OCI-LY3 (cell line): ENCODE results near the gene PRKG2.

Experiments used
- H2AFZ ChIP-seq: fragments of 200-600, 300-600 bp; shearing (Covaris generic); 2 replicates; pipeline ENCODE4 v1.6.0; 2014; ENCODE audit warnings: antibody characterized with exemption, low read depth, low read length
- H3K27ac ChIP-seq: fragments of 200-600, 300-600 bp; sonication (generic); 2 replicates; pipeline ENCODE4 v1.5.1; 2014; ENCODE audit warnings: mild to moderate bottlenecking, low read length, moderate library complexity, mixed read lengths
- H3K27me3 ChIP-seq: fragments of 200-600, 300-600 bp; sonication (generic); 2 replicates; pipeline ENCODE4 v1.6.1; 2014; ENCODE audit warnings: low read depth, low read length, mixed read lengths
- H3K36me3 ChIP-seq: fragments of 200-600, 300-600 bp; sonication (generic); replicated peaks from 2 replicates; pipeline ENCODE3; 2014; ENCODE audit warnings: low read depth, low read length, mixed read lengths
- H3K4me1 ChIP-seq: fragments of 300-600, 200-600 bp; sonication (generic); 2 replicates; pipeline ENCODE4 v1.6.1; 2014; ENCODE audit warnings: low read length, mixed read lengths
- H3K4me2 ChIP-seq: fragments of 200-600, 300-600 bp; sonication (generic); 2 replicates; pipeline ENCODE4 v1.6.1; 2014; ENCODE audit warnings: low read length, mixed read lengths
- H3K4me3 ChIP-seq: fragments of 300-600, 200-600 bp; sonication (generic); 2 replicates; pipeline ENCODE4 v1.5.1; 2014; ENCODE audit warnings: antibody characterized with exemption, mild to moderate bottlenecking, low read length, moderate library complexity
- H3K79me2 ChIP-seq: fragments of 300-600, 200-600 bp; shearing (Covaris generic); 2 replicates; pipeline ENCODE4 v1.6.1; 2014; ENCODE audit warnings: mild to moderate bottlenecking, low read length, mixed read lengths
- H3K9ac ChIP-seq: fragments of 300-600, 200-600 bp; shearing (Covaris generic); 2 replicates; pipeline ENCODE4 v1.6.0; 2014; ENCODE audit warnings: mild to moderate bottlenecking, low read length, moderate library complexity
- H3K9me3 ChIP-seq: fragments of 200-600, 300-600 bp; shearing (Covaris generic); 2 replicates; pipeline ENCODE4 v1.6.1; 2014; ENCODE audit warnings: low read length, mixed read lengths; ENCODE audit not compliant: insufficient read depth
- H4K20me1 ChIP-seq: fragments of 200-600, 300-600 bp; sonication (generic); 2 replicates; pipeline ENCODE4 v1.6.1; 2016; ENCODE audit warnings: low read length, mixed read lengths; ENCODE audit not compliant: insufficient read depth
- CTCF ChIP-seq: fragments of 200-600, 300-600 bp; sonication (generic); IDR thresholded peaks from 2 replicates; pipeline ENCODE4 v1.5.1; 2014; ENCODE audit warnings: antibody characterized with exemption, low read length, low read depth
- EZH2phosphoT487 ChIP-seq: fragments of 200-600 bp; shearing (Covaris generic); IDR thresholded peaks from 2 replicates; pipeline ENCODE4 v1.6.1; 2018; ENCODE audit warnings: antibody characterized with exemption, mixed run types, low read depth

PRKG2 gene

DNA sequence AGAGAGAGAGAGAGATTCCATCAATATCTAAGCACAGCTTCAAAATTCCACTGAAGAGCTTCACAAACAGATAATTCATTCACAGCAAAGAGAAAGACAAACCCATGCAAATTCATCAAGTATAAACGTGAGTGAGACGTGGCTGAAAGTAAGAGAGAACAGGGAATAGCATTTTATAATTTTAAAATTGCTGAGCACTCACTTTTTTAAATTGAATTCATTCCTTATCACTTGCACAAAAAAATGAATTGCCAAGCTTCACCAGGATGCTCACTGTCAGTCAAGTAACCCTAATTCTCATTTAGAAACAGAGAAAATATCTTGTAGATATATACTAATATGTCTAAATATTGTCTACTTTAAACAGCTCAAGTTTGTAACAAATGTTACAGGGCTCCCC, 144.0 kb downstream of the PRKG2 start:
- TF ChIP-seq CTCF (no peak), EZH2phosphoT487 (no peak)

DNA sequence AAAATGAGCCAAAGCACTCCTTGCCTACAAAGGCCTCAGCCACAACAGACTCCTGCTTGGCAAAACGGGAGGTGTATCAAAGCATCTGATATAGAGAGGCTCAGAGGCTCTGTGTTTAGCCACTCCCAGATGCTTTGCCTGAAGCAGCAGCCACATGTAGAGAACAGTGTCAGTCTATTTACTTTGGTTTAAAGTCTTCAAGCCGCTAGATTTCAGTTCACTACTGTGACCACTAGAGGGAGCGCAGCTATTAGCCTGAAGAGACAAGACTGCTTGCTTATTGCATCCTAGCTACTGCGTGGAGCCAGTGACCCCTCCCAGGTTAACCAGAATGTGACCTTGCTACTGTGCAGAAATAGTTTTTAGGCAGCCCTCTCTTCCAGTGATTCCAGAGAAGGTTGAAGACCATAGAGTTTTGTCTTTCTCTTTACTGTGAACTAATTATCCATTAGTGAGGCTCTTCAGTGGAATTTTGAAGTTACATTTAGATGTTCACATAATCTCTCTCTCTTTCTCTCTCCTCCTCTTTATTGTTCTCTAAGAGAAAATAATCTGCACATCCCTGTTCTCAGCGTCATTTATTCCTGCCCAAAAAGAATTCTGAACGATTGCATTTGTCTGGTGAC, 145.2 kb downstream of the PRKG2 start:
- H3K4me2 ChIP-seq = no peak overlapping the region
- no peak overlapping the region for H2AFZ ChIP-seq
- no peaks in the 10 kb centered on the region for H4K20me1 ChIP-seq
- peak; percentile 90 for TF ChIP-seq CTCF
- no peak for TF ChIP-seq EZH2phosphoT487
- H3K4me1 ChIP-seq = no peaks in the 10 kb centered on the region
- H3K79me2 ChIP-seq = no peaks in the 10 kb centered on the region
- no peaks in the 10 kb centered on the region for H3K9me3 ChIP-seq
- H3K36me3 ChIP-seq = no peaks in the 10 kb centered on the region
- no peak overlapping the region for H3K4me3 ChIP-seq
- peaks cover 11% of the 10 kb centered on the region for H3K27me3 ChIP-seq
- no peak overlapping the region for H3K27ac ChIP-seq
- no peak overlapping the region for H3K9ac ChIP-seq

More for the DNA sequence above, 144.0 kb downstream of the PRKG2 start:
- Histone ChIP-seq H4K20me1 (no peaks in the 10 kb centered on the region), H3K79me2 (no peaks in the 10 kb centered on the region), H3K27ac (no peak overlapping the region), H3K9ac (no peak overlapping the region), H2AFZ (0 out of 2 replicates have a peak overlapping the region, but pooled peaks have one; percentile 49), H3K4me2 (no peak overlapping the region), H3K4me1 (no peaks in the 10 kb centered on the region), H3K4me3 (no peak overlapping the region), H3K36me3 (no peaks in the 10 kb centered on the region), H3K27me3 (peaks cover 3% of the 10 kb centered on the region; the same call in 1 of the 2 replicates), H3K9me3 (no peaks in the 10 kb centered on the region)

GRCh38 chr4:81065446-81065845, 149.6 kb downstream of the PRKG2 start:
- Histone ChIP-seq H3K27ac (no peak overlapping the region), H2AFZ (no peak overlapping the region), H3K79me2 (no peaks in the 10 kb centered on the region), H3K4me3 (no peak overlapping the region), H3K27me3 (peaks cover 14% of the 10 kb centered on the region; the same call in 1 of the 2 replicates), H3K4me2 (no peak overlapping the region), H3K36me3 (no peaks in the 10 kb centered on the region), H3K9ac (no peak overlapping the region), H3K9me3 (no peaks in the 10 kb centered on the region), H3K4me1 (peaks cover 13% of the 10 kb centered on the region), H4K20me1 (no peaks in the 10 kb centered on the region)
- TF ChIP-seq EZH2phosphoT487 (no peak), CTCF (no peak)

GRCh38 chr4:81062001-81062400, 153.0 kb downstream of the PRKG2 start:
- Histone ChIP-seq H3K9me3 (no peaks in the 10 kb centered on the region), H3K27me3 (peaks cover 14% of the 10 kb centered on the region; the same call in 1 of the 2 replicates), H3K4me1 (peaks cover 18% of the 10 kb centered on the region), H3K4me2 (no peak overlapping the region), H2AFZ (no peak overlapping the region), H3K9ac (no peak overlapping the region), H4K20me1 (no peaks in the 10 kb centered on the region), H3K36me3 (no peaks in the 10 kb centered on the region), H3K79me2 (no peaks in the 10 kb centered on the region), H3K27ac (no peak overlapping the region), H3K4me3 (no peak overlapping the region)
- no peak for TF ChIP-seq CTCF
- TF ChIP-seq EZH2phosphoT487 = no peak
